Fibroblast of the aortic adventitia (primary cell): ENCODE data around the gene NPHP4. TPM values are rescaled to one million over a fixed set of nuclear protein-coding genes. Genes with fewer than 3 reads are reported as not detected.

Experiments used
- DNase-seq: peaks from one replicate; pipeline ENCODE4 v3.0.0-alpha.2; 2010; ENCODE audit warnings: low read depth
- H3K4me3 ChIP-seq: 2 replicates; pipeline ENCODE4 v1.5.1; 2011; ENCODE audit warnings: low read depth, mild to moderate bottlenecking, control low read depth, low read length, moderate library complexity
- total RNA-seq: library from RNA; depleted of rRNA; stranded (reverse); fragments of >200 nt; gene quantifications from 2 replicates; pipeline ENCODE4 v1.2.3, GENCODE V29; 2012; ENCODE audit warnings: low replicate concordance
- TF ChIP-seq, protein P1 (sequence below): IDR thresholded peaks from 2 replicates; pipeline ENCODE4 v1.5.1; 2011; ENCODE audit warnings: mild to moderate bottlenecking, low read length, control low read depth, inconsistent platforms; ENCODE audit not compliant: insufficient read depth

Gene NPHP4
- total RNA-seq, 1 donor = 6.9 TPM

DNA sequence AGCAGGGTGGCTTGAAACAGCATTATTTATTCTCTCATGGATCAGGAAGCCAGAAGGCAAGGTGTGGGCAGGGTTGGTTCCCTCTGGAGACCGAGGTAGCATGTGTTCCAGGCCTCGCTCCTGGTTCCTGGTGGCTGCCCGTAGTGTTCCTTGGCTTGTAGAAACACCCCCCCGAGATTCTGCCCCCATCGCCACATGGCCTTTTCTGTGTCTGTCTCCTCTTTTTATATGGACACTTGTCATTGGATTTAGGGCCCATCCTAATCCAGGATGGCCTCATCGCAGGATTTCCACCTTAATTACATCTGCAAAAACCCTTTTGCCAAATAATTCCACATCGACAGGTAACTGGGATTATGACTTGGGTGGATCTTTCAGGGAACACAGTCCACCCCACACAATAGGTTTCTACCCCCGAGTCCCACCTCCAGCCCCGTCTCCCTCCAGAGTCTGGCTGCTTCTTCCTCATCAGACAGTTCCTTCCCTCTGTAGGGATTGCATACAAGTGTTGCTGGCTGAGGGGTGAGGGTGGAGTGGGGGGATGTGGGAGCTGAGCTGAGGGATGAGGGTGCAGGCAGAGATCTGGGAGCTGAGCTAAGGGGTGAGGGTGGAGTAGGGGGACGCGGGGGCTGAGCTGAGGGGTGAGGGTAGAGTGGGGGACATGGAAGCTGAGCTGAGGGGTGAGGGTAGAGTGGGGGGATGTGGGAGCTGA is 12.3 kb upstream of the NPHP4 start:
- no peak overlapping the region for H3K4me3 ChIP-seq
- DNase-seq = no peak
- TF ChIP-seq, protein P1, sequence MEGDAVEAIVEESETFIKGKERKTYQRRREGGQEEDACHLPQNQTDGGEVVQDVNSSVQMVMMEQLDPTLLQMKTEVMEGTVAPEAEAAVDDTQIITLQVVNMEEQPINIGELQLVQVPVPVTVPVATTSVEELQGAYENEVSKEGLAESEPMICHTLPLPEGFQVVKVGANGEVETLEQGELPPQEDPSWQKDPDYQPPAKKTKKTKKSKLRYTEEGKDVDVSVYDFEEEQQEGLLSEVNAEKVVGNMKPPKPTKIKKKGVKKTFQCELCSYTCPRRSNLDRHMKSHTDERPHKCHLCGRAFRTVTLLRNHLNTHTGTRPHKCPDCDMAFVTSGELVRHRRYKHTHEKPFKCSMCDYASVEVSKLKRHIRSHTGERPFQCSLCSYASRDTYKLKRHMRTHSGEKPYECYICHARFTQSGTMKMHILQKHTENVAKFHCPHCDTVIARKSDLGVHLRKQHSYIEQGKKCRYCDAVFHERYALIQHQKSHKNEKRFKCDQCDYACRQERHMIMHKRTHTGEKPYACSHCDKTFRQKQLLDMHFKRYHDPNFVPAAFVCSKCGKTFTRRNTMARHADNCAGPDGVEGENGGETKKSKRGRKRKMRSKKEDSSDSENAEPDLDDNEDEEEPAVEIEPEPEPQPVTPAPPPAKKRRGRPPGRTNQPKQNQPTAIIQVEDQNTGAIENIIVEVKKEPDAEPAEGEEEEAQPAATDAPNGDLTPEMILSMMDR = no peak

DNA sequence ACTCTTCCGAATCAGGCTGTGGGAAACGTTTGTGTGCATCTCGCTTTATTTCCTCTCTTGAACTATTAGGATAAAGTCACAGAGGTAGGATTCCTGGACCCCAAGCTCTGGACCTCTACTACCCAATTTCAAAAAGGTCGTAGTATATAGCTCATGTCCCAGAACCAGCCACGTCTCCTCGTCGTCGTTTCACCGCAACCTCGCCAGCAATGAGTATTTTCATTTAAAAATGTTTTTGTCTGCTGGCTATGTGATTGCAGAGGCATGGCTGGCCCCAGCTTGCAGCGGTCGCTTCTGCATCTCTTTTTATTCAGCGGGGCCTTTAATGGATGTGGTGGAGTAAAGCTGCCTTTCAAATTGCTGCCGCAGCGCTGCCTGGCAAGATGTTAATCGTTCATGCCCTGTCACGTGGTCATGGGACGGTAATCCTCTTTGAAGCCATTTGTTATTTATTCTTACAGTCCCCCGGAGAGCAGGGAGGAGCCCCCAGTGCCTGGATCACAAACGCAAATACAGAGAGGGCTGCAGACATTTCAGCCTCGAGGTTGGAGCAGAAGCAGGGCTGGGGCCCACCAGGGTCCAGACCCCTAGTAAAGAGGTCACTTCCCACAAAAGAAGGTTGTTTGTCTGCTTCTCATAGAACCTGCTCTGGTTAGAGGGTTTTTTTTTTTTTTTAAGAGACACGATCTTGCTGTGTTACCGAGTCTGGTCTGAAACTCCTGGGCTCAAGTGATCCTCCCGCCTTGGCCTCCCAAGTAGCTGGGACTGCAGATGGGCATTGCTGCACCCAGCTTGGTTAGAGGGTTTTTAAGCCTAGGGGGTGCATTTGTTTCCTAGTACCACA is 11.6 kb upstream of the NPHP4 start:
- no peak overlapping the region for H3K4me3 ChIP-seq
- no peak for DNase-seq
- TF ChIP-seq, protein P1 = no peak

DNA sequence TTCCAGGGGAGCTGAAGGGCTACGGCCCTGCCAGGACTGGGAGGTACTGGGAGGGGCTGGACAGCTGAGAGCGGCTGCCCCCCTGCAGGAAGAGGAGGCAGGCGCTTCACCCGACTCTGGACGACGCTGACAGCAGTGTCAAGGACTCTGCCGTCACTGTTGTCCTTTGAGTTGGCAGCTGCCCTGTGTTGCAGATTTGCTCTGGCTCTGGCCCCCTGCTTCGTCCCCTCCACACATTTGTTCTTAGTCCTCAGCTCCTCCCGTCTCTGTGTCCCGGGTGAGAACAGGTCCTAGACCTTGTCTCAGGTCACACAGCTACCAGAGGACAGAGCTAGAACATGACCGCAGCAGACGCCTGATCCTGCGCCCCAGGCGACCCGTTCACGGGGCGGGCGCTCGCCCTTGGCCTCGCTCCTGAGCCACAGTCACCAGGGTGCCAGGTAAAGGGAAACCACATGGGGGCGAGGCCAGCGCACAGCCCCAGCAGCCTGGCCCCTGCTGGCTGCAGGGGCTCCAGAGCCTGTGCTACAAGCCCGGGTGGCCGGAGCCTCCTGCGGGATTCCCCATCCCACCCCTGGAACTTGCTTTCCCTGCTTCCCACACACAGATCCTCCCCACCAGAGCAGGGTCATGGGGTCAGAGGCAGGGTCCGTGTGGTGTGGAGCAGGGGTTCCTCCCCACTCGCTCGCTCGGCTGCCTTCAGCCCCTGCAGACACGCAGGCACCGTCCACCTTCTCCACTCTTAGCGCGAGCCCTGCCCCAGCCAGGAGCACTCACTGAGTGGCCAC is 10.7 kb upstream of the NPHP4 start:
- TF ChIP-seq, protein P1 = no peak
- no peak for DNase-seq
- no peak overlapping the region for H3K4me3 ChIP-seq

DNA sequence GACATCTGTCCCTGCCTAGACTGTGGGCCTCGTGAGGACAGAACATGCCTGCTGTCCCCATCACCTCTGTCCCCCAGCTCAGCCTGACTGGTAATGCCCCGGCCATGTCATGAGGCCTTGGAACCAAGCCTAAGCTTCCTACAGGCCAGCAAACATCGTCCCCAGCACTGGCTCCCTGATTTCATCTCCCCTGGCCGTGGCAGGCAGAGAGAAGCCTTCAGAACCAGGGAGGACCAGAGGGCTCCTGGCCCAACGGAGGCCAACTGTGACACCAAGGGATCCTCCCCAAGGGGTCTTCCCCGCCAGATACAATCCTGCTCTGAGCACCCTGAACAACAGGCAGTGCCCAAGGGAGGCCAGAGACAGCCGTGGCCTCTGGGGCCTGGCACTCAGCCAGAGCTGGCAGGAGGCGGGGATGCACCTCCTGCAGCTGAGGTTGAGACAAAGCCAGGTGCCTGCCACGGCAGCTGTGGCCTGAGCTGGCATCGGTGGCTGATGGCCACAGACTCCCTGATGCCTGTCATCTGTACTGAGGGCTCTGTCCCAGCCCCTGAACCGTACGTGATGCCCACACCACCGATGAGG is 9.9 kb upstream of the NPHP4 start:
- H3K4me3 ChIP-seq = no peak overlapping the region
- no peak for DNase-seq
- TF ChIP-seq, protein P1 = no peak

DNA sequence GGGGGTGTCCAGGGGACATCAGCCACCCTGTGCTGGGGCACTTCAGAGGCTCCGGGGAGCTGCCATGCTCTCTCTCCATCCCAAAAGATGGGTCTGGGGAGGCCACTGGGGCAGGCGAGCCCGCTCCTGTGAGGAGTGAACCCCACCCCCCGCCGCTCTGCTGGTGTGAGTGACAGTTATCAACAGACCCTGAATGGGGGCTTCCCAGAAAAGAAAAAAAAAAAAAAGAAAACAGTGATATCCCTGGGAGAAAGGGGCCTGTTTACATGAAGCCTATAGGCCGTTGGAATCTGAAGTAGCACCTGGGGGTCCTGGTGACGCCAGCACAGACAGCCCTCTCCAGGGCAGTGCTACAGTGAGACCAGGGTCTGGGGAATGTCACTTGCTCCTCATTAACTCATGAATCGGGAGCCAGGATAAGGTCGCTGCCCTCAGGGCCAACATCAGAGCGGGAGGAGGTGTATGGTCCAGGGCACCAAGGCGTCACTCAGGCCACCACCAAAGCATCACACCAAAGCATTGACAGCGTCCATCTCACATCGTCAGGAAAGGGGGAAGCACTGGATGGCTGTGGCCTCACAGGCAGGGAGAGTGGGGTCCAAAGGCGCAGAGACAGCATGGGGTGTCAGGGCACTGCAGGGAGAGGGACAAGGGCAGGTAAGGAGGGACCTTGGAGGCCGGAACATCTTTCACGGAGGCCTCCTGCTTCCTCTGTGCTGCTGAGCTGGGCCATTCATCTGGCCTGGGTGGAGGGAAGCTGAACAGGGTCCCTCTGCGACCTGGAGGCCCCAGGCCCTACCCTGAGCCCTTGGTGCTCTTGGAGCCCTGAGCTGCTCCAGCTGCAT is 8.4 kb upstream of the NPHP4 start:
- no peak for DNase-seq
- H3K4me3 ChIP-seq = no peak overlapping the region
- TF ChIP-seq, protein P1 = no peak
